Testis (tissue), 2 donors: ENCODE data around the gene TPSB2.
"Not testable (repeated sequence)": the region's sequence is repeated elsewhere in the genome, so short reads cannot be mapped to it uniquely, and the experiment has no call there.

ENCODE experiments used
- CTCF ChIP-seq, 3 experiments: fragments of 450-650 bp in 2 of 3; fragments of 200-600 bp in 1 of 3; sonication (generic) in 1 of 3; IDR thresholded peaks; one replicate each; pipeline ENCODE4 v1.5.1; 2016 to 2019; ENCODE audit warnings: antibody characterized with exemption in 3 of 3, mild to moderate bottlenecking in 2 of 3, moderate library complexity in 1 of 3
- POLR2A ChIP-seq: fragments of 450-650 bp; IDR thresholded peaks from one replicate; pipeline ENCODE4 v1.6.1; 2017; ENCODE audit warnings: antibody characterized with exemption, mild to moderate bottlenecking, moderate library complexity

- not testable (repeated sequence) for TF ChIP-seq CTCF (IDR thresholded peaks at IDR 0.05); POLR2A
Observed at GRCh38 chr16:1256296-1256873, 26.4 kb upstream of the TPSB2 start.
